HPDE6-E6E7 (cell line): ENCODE results near the gene SART1.

Source experiments
- DNase-seq: peaks from one replicate; pipeline ENCODE4 v3.0.0; 2011; ENCODE audit warnings: missing footprints; ENCODE audit errors: extremely low spot score

The SART1 gene

GRCh38 chr11:65961267-65962140, at the start of gene SART1:
SART1 (plus strand) TSS chr11:65961734; CDS start chr11:65961781, 47 bp downstream.
- peak; percentile 99 for DNase-seq

- peak; percentile 78 for DNase-seq
These were observed 48.7 kb upstream of the SART1 start for GRCh38 chr11:65912845-65913244.

DNA sequence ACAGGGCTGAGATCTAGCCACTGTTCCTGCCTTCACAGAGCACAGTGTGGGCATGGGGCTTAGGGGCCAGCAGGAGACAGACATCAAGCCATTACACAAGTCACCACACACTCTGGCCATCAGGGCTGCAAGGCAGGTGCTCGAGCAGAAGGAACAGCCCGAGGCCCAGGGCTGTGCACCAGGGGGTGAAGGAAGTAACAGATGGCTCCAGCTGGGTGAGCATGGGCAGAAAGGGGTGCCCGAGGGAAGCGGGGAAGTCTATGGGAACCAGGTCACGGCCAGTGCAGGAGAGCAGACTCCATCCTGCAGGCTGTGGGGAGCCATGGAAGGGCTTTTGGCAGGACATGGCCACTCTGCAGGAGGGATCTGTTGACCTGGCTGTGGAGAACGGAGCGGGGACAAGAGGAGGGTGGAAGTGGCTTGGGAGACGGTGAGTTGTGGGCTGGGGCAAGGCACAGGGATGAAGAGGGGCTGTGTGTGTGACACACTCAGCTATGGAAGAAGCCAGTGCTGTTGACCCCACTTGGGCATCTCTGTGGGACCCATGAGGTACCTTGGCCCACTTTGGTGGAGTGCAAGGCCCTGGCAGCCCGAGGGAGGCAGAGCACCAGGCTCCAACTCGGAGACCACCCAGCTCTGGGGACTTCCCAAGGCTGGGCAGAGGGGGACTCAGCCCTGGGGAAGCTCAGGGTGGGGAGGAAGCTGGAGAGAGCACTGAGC, 46.3 kb upstream of the SART1 start:
- DNase-seq: no peak

GRCh38 chr11:65915821-65916251, 45.7 kb upstream of the SART1 start:
- DNase-seq: peak; percentile 94

GRCh38 chr11:65916391-65916790, 45.1 kb upstream of the SART1 start:
- no peak for DNase-seq

DNA sequence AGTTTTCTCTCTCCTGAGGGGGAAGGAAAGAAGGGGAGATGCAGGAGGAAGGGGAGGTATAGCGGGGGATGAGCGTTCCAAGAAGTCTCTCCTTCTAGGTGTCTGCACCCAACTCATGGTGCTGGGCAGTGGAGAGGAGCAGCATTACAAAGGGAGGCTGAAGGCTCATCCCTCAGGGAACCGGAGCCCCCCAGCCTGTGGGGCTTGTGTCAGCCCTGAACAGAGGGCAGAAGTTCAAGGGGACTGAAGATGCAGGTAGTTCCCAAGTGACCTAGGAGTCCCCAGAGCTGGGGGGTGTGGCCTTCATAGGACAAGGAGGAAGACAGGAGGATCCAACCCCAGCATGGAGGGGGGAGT, 44.5 kb upstream of the SART1 start:
- DNase-seq: no peak

GRCh38 chr11:65917434-65918210, 43.9 kb upstream of the SART1 start:
- DNase-seq: no peak

GRCh38 chr11:65918211-65919140, 43.1 kb upstream of the SART1 start, which contains the start of gene C11orf68:
C11orf68 (minus strand) TSS chr11:65919062; CDS start chr11:65919031, 31 bp downstream.
- DNase-seq: no peak

DNA sequence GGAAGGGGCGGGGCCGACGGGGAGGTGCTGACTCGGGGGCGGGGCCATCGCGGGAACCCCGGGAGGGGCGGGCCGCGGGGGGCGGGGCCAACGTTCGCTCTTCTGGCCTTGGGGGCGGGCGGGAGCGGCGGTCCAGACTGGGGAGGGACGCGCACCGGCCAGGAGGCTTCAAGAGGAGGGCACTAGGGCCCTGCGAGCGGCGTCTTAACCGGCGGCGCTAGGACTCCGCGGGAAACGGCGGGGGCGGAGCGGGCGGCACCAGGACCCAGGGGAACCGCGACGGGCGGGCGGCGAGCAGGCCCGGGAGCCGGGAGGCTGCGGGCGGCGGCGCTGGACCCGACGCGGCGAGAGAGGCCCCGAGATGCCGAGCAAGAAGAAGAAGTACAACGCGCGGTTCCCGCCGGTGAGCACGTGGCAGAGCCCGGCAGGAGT, 42.4 kb upstream of the SART1 start, which contains the start of gene DRAP1:
Gene DRAP1, plus strand, starts transcription at position 286 of the 432 bp plus-strand sequence. Its CDS starts 76 bp downstream, at position 362.
- peak; percentile 91 for DNase-seq

GRCh38 chr11:65919573-65920371, 41.8 kb upstream of the SART1 start:
- DNase-seq: no peak

GRCh38 chr11:65920372-65920802, 41.1 kb upstream of the SART1 start:
- no peak for DNase-seq

DNA sequence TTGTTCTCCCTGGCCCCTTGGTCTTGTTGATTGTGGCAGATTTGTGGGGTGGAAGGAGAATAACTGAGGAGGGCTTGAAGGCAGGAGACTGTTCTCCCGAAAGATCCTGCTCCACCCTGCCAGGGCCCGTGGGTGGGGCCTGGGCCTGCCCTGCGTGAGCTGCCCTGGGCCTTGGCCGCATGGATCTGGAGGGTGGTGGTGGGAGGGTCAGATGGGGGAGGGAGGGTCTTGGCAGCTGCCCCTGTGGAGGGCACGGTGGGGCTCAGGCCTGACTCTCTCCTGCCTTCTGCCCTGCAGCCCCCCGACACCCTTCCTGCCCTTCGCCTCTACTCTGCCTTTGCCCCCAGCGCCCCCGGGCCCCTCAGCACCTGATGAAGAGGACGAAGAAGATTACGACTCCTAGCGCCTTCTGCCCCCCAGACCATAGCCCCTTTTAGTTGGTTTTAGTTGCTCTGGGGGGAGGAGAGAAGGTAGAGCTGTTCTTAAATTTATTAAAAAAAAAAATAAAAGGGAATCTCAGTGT, 40.4 kb upstream of the SART1 start:
- no peak for DNase-seq

DNA sequence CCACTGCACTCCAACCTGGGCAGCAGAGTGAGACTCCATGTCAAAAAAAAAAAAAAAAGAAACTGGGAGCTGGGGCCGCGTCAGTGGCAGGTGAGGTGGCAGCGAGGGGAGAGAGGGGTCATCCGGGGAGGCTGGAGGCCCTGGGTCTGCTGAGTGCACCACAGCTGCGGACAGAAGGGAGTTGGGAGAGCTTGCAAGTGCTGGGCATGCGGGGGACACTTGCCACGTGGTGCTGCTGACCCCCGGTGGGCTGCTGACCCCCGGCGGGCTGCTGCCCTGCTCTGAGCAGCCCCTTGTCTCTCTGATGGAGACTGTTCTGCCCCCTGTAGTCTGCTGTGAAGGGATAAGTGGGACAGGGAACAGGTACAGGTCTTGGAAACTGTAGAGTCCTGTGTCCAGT, 39.7 kb upstream of the SART1 start:
- DNase-seq: no peak

DNA sequence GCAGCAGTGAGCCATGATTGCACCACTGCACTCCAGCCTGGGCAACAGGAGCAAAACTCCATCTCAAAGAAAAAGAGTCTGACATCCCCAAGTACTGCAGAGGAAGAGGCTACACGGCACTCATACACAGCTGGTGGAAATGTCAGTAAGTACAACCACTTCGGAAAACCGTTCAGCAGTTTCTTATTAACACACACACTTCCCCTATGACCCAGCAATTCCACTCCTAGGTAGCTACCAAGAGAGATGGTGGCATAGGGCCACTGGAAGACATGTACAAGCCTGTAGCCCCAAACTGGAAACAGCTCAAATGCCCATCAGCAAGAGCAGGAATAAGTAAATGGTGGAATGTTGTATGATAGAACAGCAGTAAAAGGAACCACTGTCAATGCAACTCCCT, 39.0 kb upstream of the SART1 start:
- no peak for DNase-seq

DNA sequence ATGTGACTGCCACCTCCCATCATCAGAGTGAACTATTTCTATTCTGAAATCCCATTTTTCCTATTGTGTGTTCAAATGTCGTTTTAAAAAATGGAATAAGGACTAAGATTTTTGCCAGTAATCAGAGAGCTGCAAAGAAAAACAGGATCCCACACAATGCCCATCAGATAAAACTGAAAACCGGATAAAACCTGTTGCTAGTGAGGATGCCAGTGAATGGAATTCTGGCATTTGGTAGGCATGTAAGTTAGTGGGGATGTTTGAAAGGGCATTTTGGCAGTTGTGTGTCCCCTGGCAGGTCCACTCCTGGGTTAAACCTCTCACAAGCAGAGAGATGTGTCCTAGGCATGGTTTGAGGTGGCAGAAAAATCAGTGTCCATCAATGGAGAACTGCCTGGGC, 36.1 kb upstream of the SART1 start:
- no peak for DNase-seq

DNA sequence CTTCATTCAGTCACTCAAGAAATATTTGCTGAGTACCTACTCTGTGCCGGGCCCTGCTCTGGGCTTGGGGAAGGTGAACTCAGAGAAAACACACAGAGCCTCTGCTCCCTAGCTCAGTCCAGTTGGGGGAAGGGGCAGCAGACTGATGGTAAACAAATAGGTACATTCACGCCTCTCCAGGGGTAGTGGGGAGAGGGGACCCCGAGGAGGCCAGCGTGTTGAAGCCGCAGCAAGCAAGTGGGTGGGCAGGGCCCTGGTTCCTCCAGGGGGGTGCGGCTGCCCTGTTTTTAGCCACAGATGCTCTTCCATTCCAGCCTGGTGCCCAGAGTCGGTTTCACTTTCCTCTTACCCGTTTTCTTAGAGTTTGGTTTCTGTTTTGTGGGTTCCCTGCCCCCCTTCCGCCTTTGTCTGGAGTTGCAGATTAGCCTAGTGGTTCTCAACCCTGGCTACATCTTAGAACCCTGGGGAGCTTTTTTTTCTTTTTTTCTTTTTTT, 33.6 kb upstream of the SART1 start:
- no peak for DNase-seq

GRCh38 chr11:65928667-65929066, 32.9 kb upstream of the SART1 start:
- no peak for DNase-seq

- DNase-seq: no peak
These were observed 29.6 kb upstream of the SART1 start for GRCh38 chr11:65931773-65932557.

GRCh38 chr11:65932558-65932919, 29.0 kb upstream of the SART1 start:
- DNase-seq: no peak
